Brain microvascular endothelial cell (primary cell): ENCODE results near the gene HOXC12.

ENCODE experiments used
- DNase-seq: peaks from one replicate; pipeline ENCODE4 v3.0.0-alpha.2; 2020
- H3K27ac ChIP-seq: fragments of 250-450 bp; sonication (Bioruptor Pico); 2 replicates; pipeline ENCODE4 v1.5.1; 2020; ENCODE audit warnings: mild to moderate bottlenecking, moderate library complexity
- H3K27me3 ChIP-seq: fragments of 250-450 bp; sonication (Bioruptor Pico); replicated peaks from 2 replicates; pipeline ENCODE4 v1.5.1; 2020; ENCODE audit warnings: mild to moderate bottlenecking
- H3K36me3 ChIP-seq: fragments of 250-450 bp; sonication (Bioruptor Pico); replicated peaks from 2 replicates; pipeline ENCODE4 v1.5.1; 2020; ENCODE audit warnings: mild to moderate bottlenecking
- H3K4me3 ChIP-seq: 2 replicates; pipeline ENCODE4 v1.5.1; 2011; ENCODE audit warnings: low read depth, mild to moderate bottlenecking, control low read depth, low read length, moderate library complexity
- in situ Hi-C: cut with HindIII; loops from 2 replicates; pipeline ENCODE4 v1.10.0; 2017; ENCODE audit warnings: low sequenced_read_pairs, low pct_ligation_motif_present
- TF ChIP-seq, protein P1 (sequence below): IDR thresholded peaks from 2 replicates; pipeline ENCODE4 v1.5.1; 2011; ENCODE audit warnings: low read depth, mild to moderate bottlenecking, moderate library complexity, low read length, control low read depth, inconsistent platforms; ENCODE audit errors: missing control alignments

Gene HOXC12

GRCh38 chr12:53998900-53999236 lies 44.2 kb downstream of the HOXC12 start:
- Histone ChIP-seq H3K4me3 (no peak overlapping the region), H3K27me3 (peaks cover 95% of the 10 kb centered on the region), H3K36me3 (no peaks in the 10 kb centered on the region), H3K27ac (no peak overlapping the region)
- TF ChIP-seq, protein P1, sequence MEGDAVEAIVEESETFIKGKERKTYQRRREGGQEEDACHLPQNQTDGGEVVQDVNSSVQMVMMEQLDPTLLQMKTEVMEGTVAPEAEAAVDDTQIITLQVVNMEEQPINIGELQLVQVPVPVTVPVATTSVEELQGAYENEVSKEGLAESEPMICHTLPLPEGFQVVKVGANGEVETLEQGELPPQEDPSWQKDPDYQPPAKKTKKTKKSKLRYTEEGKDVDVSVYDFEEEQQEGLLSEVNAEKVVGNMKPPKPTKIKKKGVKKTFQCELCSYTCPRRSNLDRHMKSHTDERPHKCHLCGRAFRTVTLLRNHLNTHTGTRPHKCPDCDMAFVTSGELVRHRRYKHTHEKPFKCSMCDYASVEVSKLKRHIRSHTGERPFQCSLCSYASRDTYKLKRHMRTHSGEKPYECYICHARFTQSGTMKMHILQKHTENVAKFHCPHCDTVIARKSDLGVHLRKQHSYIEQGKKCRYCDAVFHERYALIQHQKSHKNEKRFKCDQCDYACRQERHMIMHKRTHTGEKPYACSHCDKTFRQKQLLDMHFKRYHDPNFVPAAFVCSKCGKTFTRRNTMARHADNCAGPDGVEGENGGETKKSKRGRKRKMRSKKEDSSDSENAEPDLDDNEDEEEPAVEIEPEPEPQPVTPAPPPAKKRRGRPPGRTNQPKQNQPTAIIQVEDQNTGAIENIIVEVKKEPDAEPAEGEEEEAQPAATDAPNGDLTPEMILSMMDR = no peak
- in situ Hi-C loops = no loop called here
- no peak for DNase-seq

- no peak for DNase-seq
- Histone ChIP-seq H3K4me3 (no peak overlapping the region), H3K27ac (no peak overlapping the region), H3K27me3 (peaks cover 95% of the 10 kb centered on the region), H3K36me3 (no peaks in the 10 kb centered on the region)
- TF ChIP-seq, protein P1 = no peak
- in situ Hi-C loops = loop anchor here (25.0 kb wide), 1 partner anchor 213 kb away; no protein-coding TSS in a partner anchor
These were observed 44.9 kb downstream of the HOXC12 start for GRCh38 chr12:53999559-54000115.

- no peaks in the 10 kb centered on the region for H3K36me3 ChIP-seq
- TF ChIP-seq, protein P1 = no peak
- no peak within 1 kb of the TSS for H3K4me3 ChIP-seq
- no peak for DNase-seq
- peaks cover 95% of the 10 kb centered on the region for H3K27me3 ChIP-seq
- H3K27ac ChIP-seq = no peak within 1 kb of the TSS
- in situ Hi-C loops = loop anchor here (25.0 kb wide), 1 partner anchor 212 kb away; no protein-coding TSS in a partner anchor
These were observed 45.7 kb downstream of the HOXC12 start, which contains the start of gene HOXC9 for GRCh38 chr12:54000116-54001114. TSS of gene HOXC9 (plus strand) at chr12:54000161. CDS start at chr12:54000189, 28 bp downstream.

DNA sequence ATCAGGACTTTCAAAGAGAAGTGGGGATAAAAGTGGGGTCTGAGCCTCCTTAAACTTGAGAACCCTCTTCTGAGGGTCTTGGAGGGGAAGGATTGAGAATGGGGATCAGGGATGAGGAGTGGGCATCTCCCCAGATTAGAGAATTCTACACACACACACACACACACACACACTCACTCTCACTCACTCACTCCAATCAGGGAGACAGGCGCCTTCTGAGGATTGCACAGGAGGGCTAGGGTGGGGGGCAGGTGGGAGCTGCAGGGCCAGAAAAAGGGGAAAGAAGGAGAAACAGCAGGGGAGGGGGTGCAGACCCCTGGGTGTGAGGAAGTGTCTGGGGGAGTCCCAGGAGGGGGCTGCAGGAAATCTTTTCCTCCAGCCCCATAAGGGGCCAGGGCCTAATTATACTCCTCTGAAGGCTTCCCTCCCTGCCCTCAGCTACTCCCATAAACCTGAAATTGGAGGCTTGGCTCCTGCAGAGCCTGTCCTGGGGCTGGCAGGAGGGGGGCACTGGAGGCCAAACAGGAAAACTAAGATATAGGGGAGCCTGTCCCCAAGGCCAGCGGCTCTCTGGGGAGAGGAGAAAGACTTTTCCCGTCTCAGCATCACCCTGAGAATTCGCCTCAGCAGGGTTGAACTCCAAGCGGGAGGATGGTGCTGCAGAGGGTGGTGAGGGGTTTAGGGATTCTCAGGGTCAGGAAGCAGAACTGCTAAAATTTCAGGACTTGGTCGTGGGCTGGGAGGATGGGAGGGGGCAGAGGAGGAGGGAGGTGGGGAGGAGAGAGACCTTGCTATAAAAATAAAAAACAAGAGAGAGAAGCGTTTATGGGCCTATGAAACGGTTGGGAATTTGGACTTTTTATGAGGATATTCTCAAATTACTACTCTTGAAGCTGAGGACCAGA lies 46.8 kb downstream of the HOXC12 start:
- in situ Hi-C loops = loop anchor here (25.0 kb wide), 1 partner anchor 211 kb away; no protein-coding TSS in a partner anchor
- Histone ChIP-seq H3K27me3 (peaks cover 93% of the 10 kb centered on the region), H3K36me3 (no peaks in the 10 kb centered on the region), H3K27ac (no peak overlapping the region), H3K4me3 (no peak overlapping the region)
- no peak for DNase-seq
- TF ChIP-seq, protein P1 = no peak

- TF ChIP-seq, protein P1 = no peak
- Histone ChIP-seq H3K4me3 (no peak overlapping the region), H3K36me3 (no peaks in the 10 kb centered on the region), H3K27me3 (peaks cover 94% of the 10 kb centered on the region), H3K27ac (no peak overlapping the region)
- no peak for DNase-seq
- in situ Hi-C loops = loop anchor here (25.0 kb wide), 1 partner anchor 210 kb away; no protein-coding TSS in a partner anchor
These were observed 47.7 kb downstream of the HOXC12 start for GRCh38 chr12:54002278-54002914.
